Astrocyte (in vitro differentiated cells and primary cell): ENCODE results near the gene UQCR10. TPM values are rescaled to one million over a fixed set of nuclear protein-coding genes. Genes with fewer than 3 reads are reported as not detected.

Experiments
- DNase-seq: peaks from one replicate; pipeline ENCODE4 v3.0.0-alpha.2; 2010; ENCODE audit warnings: low read depth
- FAIRE-seq: peaks from 2 replicates; lab custom pipeline; 2011; peaks lifted over from hg19 to GRCh38; lab: Jason Lieb, UNC
- H2AFZ ChIP-seq: 2 replicates; pipeline ENCODE4 v1.6.0; 2012; ENCODE audit warnings: low read depth, low read length, inconsistent platforms
- H3K27ac ChIP-seq: 2 replicates; pipeline ENCODE4 v1.5.1; 2011; ENCODE audit warnings: low read depth, low read length, inconsistent platforms
- H3K27me3 ChIP-seq: 2 replicates; pipeline ENCODE4 v1.6.0; 2011; ENCODE audit warnings: low read length, inconsistent platforms; ENCODE audit not compliant: insufficient read depth
- H3K36me3 ChIP-seq: 2 replicates; pipeline ENCODE4 v1.5.1; 2011; ENCODE audit warnings: low read length, inconsistent platforms; ENCODE audit not compliant: insufficient read depth
- H3K4me1 ChIP-seq: 2 replicates; pipeline ENCODE4 v1.5.1; 2011; ENCODE audit warnings: low read length, inconsistent platforms; ENCODE audit not compliant: insufficient read depth
- H3K4me2 ChIP-seq: 2 replicates; pipeline ENCODE4 v1.6.0; 2012; ENCODE audit warnings: low read length, inconsistent platforms
- H3K4me3 ChIP-seq: 2 replicates; pipeline ENCODE4 v1.5.1; 2011; ENCODE audit warnings: low read depth, mild to moderate bottlenecking, low read length, inconsistent platforms; ENCODE audit not compliant: insufficient read depth
- H3K79me2 ChIP-seq: 2 replicates; pipeline ENCODE4 v1.6.0; 2012; ENCODE audit warnings: mild to moderate bottlenecking, low read length, inconsistent platforms; ENCODE audit not compliant: insufficient read depth
- H3K9ac ChIP-seq: 2 replicates; pipeline ENCODE4 v1.6.0; 2012; ENCODE audit warnings: mild to moderate bottlenecking, low read length, inconsistent platforms
- H3K9me3 ChIP-seq: 2 replicates; pipeline ENCODE4 v1.5.1; 2012; ENCODE audit warnings: low read depth, mild to moderate bottlenecking, low read length, inconsistent platforms; ENCODE audit not compliant: insufficient read depth
- H4K20me1 ChIP-seq: 2 replicates; pipeline ENCODE4 v1.6.0; 2012; ENCODE audit warnings: low read length, inconsistent platforms; ENCODE audit not compliant: insufficient read depth
- H3K27ac Mint-ChIP-seq: one replicate; pipeline ENCODE4 v1.8.0; 2021; ENCODE audit warnings: mild to moderate bottlenecking, mixed read lengths; ENCODE audit not compliant: unreplicated experiment
- H3K27me3 Mint-ChIP-seq: one replicate; pipeline ENCODE4 v1.8.0; 2021; ENCODE audit warnings: low read depth, mixed read lengths; ENCODE audit not compliant: unreplicated experiment
- H3K36me3 Mint-ChIP-seq: one replicate; pipeline ENCODE4 v1.8.0; 2021; ENCODE audit warnings: low read depth, mixed read lengths; ENCODE audit not compliant: unreplicated experiment
- H3K4me1 Mint-ChIP-seq: one replicate; pipeline ENCODE4 v1.8.0; 2021; ENCODE audit warnings: low read depth, mixed read lengths; ENCODE audit not compliant: unreplicated experiment
- H3K4me3 Mint-ChIP-seq: one replicate; pipeline ENCODE4 v1.8.0; 2021; ENCODE audit warnings: mild to moderate bottlenecking, moderate library complexity, mixed read lengths; ENCODE audit not compliant: unreplicated experiment
- H3K9me3 Mint-ChIP-seq: one replicate; pipeline ENCODE4 v1.8.0; 2021; ENCODE audit warnings: mild to moderate bottlenecking, mixed read lengths; ENCODE audit not compliant: unreplicated experiment
- CTCF ChIP-seq: IDR thresholded peaks from 2 replicates; pipeline ENCODE4 v1.5.1; 2011; ENCODE audit warnings: low read depth, mild to moderate bottlenecking, inconsistent platforms, low read length, moderate library complexity; ENCODE audit not compliant: insufficient read depth
- EZH2 ChIP-seq: IDR thresholded peaks from 2 replicates; pipeline ENCODE4 v1.6.1; 2012; ENCODE audit warnings: mild to moderate bottlenecking, low read length, inconsistent platforms; ENCODE audit not compliant: insufficient read depth
- total RNA-seq: library from RNA; stranded (reverse); gene quantifications from 2 replicates; pipeline ENCODE4 v1.2.1, GENCODE V29; 2021

Gene UQCR10
- total RNA-seq, 1 donor from 2014 or later, result 112 TPM

GRCh38 chr22:29786031-29786430 lies 18.9 kb downstream of the UQCR10 start:
- DNase-seq (no peak), FAIRE-seq (no peak)
- no peaks in the 10 kb centered on the region for H3K9me3 Mint-ChIP-seq
- H3K4me1 ChIP-seq, result peaks cover 13% of the 10 kb centered on the region
- H3K9me3 ChIP-seq, result no peaks in the 10 kb centered on the region
- no peaks in the 10 kb centered on the region for H3K27me3 ChIP-seq
- H3K27ac Mint-ChIP-seq, result no peak overlapping the region
- H3K4me3 ChIP-seq, result no peak overlapping the region
- no peak overlapping the region for H3K4me2 ChIP-seq
- H3K36me3 Mint-ChIP-seq, result peaks cover 20% of the 10 kb centered on the region
- TF ChIP-seq CTCF, result no peak
- no peak for TF ChIP-seq EZH2
- peaks cover 16% of the 10 kb centered on the region for H3K36me3 ChIP-seq
- H3K4me1 Mint-ChIP-seq, result peaks cover 10% of the 10 kb centered on the region
- H3K9ac ChIP-seq, result no peak overlapping the region
- no peak overlapping the region for H2AFZ ChIP-seq
- no peaks in the 10 kb centered on the region for H3K27me3 Mint-ChIP-seq
- H4K20me1 ChIP-seq, result no peaks in the 10 kb centered on the region
- H3K4me3 Mint-ChIP-seq, result no peak overlapping the region
- H3K27ac ChIP-seq, result no peak overlapping the region
- no peaks in the 10 kb centered on the region for H3K79me2 ChIP-seq

- no peak overlapping the region for H3K27ac Mint-ChIP-seq
- H3K36me3 ChIP-seq, result peaks cover 19% of the 10 kb centered on the region
These were observed 20.3 kb downstream of the UQCR10 start for GRCh38 chr22:29787371-29787980.

More at GRCh38 chr22:29787371-29787980, 20.3 kb downstream of the UQCR10 start:
- FAIRE-seq, result no peak
- no peak overlapping the region for H3K9ac ChIP-seq
- H3K4me1 ChIP-seq, result no peaks in the 10 kb centered on the region
- H3K4me1 Mint-ChIP-seq, result peaks cover 2% of the 10 kb centered on the region
- DNase-seq, result no peak
- TF ChIP-seq CTCF (no peak), EZH2 (no peak)
- no peaks in the 10 kb centered on the region for H3K79me2 ChIP-seq
- H3K4me3 Mint-ChIP-seq, result no peak overlapping the region
- peaks cover 22% of the 10 kb centered on the region for H3K36me3 Mint-ChIP-seq
- no peak overlapping the region for H3K4me2 ChIP-seq
- no peak overlapping the region for H2AFZ ChIP-seq
- H3K9me3 Mint-ChIP-seq, result no peaks in the 10 kb centered on the region
- H4K20me1 ChIP-seq, result no peaks in the 10 kb centered on the region
- H3K4me3 ChIP-seq, result no peak overlapping the region
- no peaks in the 10 kb centered on the region for H3K27me3 ChIP-seq
- H3K27ac ChIP-seq, result no peak overlapping the region
- H3K9me3 ChIP-seq, result no peaks in the 10 kb centered on the region
- H3K27me3 Mint-ChIP-seq, result no peaks in the 10 kb centered on the region
